Measurements from ENCODE around the gene ROCK2. TPM values are rescaled to one million over a fixed set of nuclear protein-coding genes. Genes with fewer than 3 reads are reported as not detected.

The ROCK2 gene
- total and polyA plus RNA-seq, 9 of the 15 experiments (the other 6 are each of a cell fraction or from before 2014, with no cell fraction given), result 4.9 to 30.6 (median 14.3) TPM

DNA sequence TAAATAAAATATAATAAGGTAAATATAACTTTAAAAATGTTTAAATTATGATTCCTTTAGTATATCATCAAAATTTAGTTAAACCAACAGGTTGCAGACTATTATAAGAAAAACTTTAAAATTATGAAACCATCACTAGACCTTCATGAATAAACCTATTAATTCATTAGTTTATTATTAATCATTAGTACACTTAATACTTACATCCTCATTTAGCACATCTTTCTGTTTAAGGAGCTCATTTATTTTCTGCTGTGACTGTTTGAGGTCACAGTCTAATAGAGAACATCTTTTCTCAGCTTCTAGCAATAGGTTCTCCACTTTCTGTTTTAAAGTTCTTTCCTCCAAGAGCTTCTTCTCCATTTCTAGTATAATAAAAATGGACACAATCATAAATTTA is 136.4 kb downstream of the ROCK2 start:
- H3K27ac ChIP-seq (ENCODE audit: extremely low read depth, low read depth, low read length), result no peak overlapping the region
- no peak for DNase-seq (ENCODE audit: extremely low read depth in 1 of 4, low spot score in 3 of 4)
- no peaks in the 10 kb centered on the region; a peak in 1 of 5 replicates for H3K4me1 ChIP-seq (replicated peaks in 1 of 2; ENCODE audit: control insufficient read depth in 2 of 2, insufficient read depth in 2 of 2, low read length in 2 of 2)
- H2AFZ ChIP-seq (ENCODE audit: low read depth, low read length), result no peak overlapping the region
- no peak overlapping the region for H3K4me2 ChIP-seq (ENCODE audit: insufficient read depth, low read length)
- intact Hi-C loops (cut with micrococcal nuclease) (no loop called here), in situ Hi-C loops (cut with MboI) (no loop called here)
- H3K27me3 ChIP-seq (ENCODE audit: control insufficient read depth in 2 of 2, insufficient read depth in 2 of 2, low read length in 2 of 2), result no peaks in the 10 kb centered on the region
- ChIA-PET CTCF (ENCODE audit: low intra/inter-chr PET ratio) (interaction anchor here (0.6 kb wide), 1 partner anchor 530 kb away, joined by 3 read pairs; no protein-coding TSS in a partner anchor), POLR2A (no interaction called here)
- no peaks in the 10 kb centered on the region for H3K79me2 ChIP-seq (ENCODE audit: control insufficient read depth, insufficient read depth, low read length)
- FAIRE-seq, result no peak
- H3K4me3 ChIP-seq, result no peak overlapping the region
- no peak overlapping the region for H3K9ac ChIP-seq (ENCODE audit: insufficient read depth in 1 of 2, low read depth in 2 of 2, low read length in 2 of 2)
- H4K20me1 ChIP-seq (replicated peaks; ENCODE audit: control insufficient read depth, insufficient read depth, low read length), result no peaks in the 10 kb centered on the region
- H3K9me3 ChIP-seq (replicated peaks; ENCODE audit: control insufficient read depth, insufficient read depth, low read depth, low read length), result no peaks in the 10 kb centered on the region
- peaks cover 48% of the 10 kb centered on the region; the same call in 2 of the 3 replicates for H3K36me3 ChIP-seq (ENCODE audit: control insufficient read depth, insufficient read depth, low read length)
- BruUV-seq (replicated peaks), result no TSS peak
- no peak for ATAC-seq
- H3K9me1 ChIP-seq (ENCODE audit: control insufficient read depth, insufficient read depth, low read length), result no peaks in the 10 kb centered on the region
- TF ChIP-seq DACH1 (IDR thresholded peaks at IDR 0.05; ENCODE audit: partially characterized antibody), result peak; percentile 89
- TF ChIP-seq TSC22D4 (tag; IDR thresholded peaks at IDR 0.05), result no peak
- peak; percentile 74; the same call in 1 of the 2 replicates for TF ChIP-seq ZNF232 (CRISPR knock-in tag; IDR thresholded peaks at IDR 0.05)
- no peak for TF ChIP-seq NFE2L1 (tag; IDR thresholded peaks at IDR 0.05; ENCODE audit: borderline replicate concordance, low read depth)

DNA sequence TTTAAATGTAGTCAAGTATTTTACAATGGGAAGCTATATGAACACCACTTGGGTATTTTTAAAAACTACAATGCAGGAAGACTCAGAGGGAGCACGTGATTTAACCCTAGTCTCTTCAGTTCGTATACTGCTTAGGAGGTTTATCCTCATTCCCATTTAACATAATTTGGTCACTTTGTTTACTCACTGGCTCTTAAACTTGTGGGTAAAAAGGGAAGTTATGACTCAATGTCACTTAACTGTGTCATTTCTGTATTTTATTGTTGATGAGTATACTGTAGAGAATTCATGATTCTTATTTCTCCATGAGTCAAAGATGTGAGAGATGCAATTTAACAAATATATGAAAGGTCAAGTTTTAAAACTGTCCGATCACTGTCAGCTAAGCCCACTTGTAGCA is 141.0 kb downstream of the ROCK2 start:
- in situ Hi-C loops (cut with MboI) (no loop called here), intact Hi-C loops (cut with micrococcal nuclease) (no loop called here)
- Histone ChIP-seq H3K4me1 (replicated peaks in 1 of 2; ENCODE audit: control insufficient read depth in 2 of 2, insufficient read depth in 2 of 2, low read length in 2 of 2) (no peaks in the 10 kb centered on the region; a peak in 1 of 5 replicates), H3K9me1 (ENCODE audit: control insufficient read depth, insufficient read depth, low read length) (no peaks in the 10 kb centered on the region), H3K4me3 (no peak overlapping the region), H3K9ac (ENCODE audit: insufficient read depth in 1 of 2, low read depth in 2 of 2, low read length in 2 of 2) (no peak overlapping the region), H3K9me3 (replicated peaks; ENCODE audit: control insufficient read depth, insufficient read depth, low read depth, low read length) (no peaks in the 10 kb centered on the region), H3K27ac (ENCODE audit: extremely low read depth, low read depth, low read length) (peak overlapping the region; percentile 23; the same call in 1 of the 3 replicates), H2AFZ (ENCODE audit: low read depth, low read length) (no peak overlapping the region), H3K4me2 (ENCODE audit: insufficient read depth, low read length) (no peak overlapping the region), H3K27me3 (ENCODE audit: control insufficient read depth in 2 of 2, insufficient read depth in 2 of 2, low read length in 2 of 2) (no peaks in the 10 kb centered on the region), H3K79me2 (ENCODE audit: control insufficient read depth, insufficient read depth, low read length) (no peaks in the 10 kb centered on the region), H3K36me3 (ENCODE audit: control insufficient read depth, insufficient read depth, low read length) (peaks cover 47% of the 10 kb centered on the region; the same call in 2 of the 3 replicates), H4K20me1 (replicated peaks; ENCODE audit: control insufficient read depth, insufficient read depth, low read length) (no peaks in the 10 kb centered on the region)
- ChIA-PET CTCF (ENCODE audit: low intra/inter-chr PET ratio) (no interaction called here), POLR2A (no interaction called here)
- DNase-seq (ENCODE audit: extremely low read depth in 1 of 4, low spot score in 3 of 4) (no peak), ATAC-seq (peak; percentile 29; the same call in 2 of the 3 replicates), FAIRE-seq (peak; percentile 51)
- WGBS (ENCODE audit: insufficient coverage, low coverage, missing lambda C conversion rate), result 52% methylated on average over 3 of the region's 3 CpGs
- no TSS peak for BruUV-seq (replicated peaks)
- TF ChIP-seq MEIS2 (IDR thresholded peaks at IDR 0.05; ENCODE audit: partially characterized antibody) (peak; percentile 67), ARID1B (IDR thresholded peaks at IDR 0.05) (peak; percentile 31), JUND (IDR thresholded peaks at IDR 0.05; ENCODE audit: borderline replicate concordance, low read depth, low read length) (peak; percentile 32; the same call in 1 of the 2 replicates), JUND (tag; IDR thresholded peaks at IDR 0.05; ENCODE audit: borderline replicate concordance, low read depth, low read length) (peak; percentile 61; the same call in 1 of the 3 replicates), SOX6 (IDR thresholded peaks at IDR 0.05) (peak; percentile 50; the same call in 1 of the 2 replicates), ZC3H8 (IDR thresholded peaks at IDR 0.05) (no peak), BHLHE40 (IDR thresholded peaks at IDR 0.05; ENCODE audit: low read length) (peak; percentile 63)
- TF ChIP-seq, protein P1, sequence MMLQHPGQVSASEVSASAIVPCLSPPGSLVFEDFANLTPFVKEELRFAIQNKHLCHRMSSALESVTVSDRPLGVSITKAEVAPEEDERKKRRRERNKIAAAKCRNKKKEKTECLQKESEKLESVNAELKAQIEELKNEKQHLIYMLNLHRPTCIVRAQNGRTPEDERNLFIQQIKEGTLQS (IDR thresholded peaks at IDR 0.05), result peak; percentile 72
- TF ChIP-seq, protein P1 (CRISPR knock-in tag; conservative IDR thresholded peaks at IDR 0.05), result no peak
- TF ChIP-seq, protein P2, sequence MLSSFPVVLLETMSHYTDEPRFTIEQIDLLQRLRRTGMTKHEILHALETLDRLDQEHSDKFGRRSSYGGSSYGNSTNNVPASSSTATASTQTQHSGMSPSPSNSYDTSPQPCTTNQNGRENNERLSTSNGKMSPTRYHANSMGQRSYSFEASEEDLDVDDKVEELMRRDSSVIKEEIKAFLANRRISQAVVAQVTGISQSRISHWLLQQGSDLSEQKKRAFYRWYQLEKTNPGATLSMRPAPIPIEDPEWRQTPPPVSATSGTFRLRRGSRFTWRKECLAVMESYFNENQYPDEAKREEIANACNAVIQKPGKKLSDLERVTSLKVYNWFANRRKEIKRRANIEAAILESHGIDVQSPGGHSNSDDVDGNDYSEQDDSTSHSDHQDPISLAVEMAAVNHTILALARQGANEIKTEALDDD (IDR thresholded peaks at IDR 0.05), result 0 out of 2 replicates have a peak, but pooled peaks have one; percentile 14
- TF ChIP-seq, protein P3, sequence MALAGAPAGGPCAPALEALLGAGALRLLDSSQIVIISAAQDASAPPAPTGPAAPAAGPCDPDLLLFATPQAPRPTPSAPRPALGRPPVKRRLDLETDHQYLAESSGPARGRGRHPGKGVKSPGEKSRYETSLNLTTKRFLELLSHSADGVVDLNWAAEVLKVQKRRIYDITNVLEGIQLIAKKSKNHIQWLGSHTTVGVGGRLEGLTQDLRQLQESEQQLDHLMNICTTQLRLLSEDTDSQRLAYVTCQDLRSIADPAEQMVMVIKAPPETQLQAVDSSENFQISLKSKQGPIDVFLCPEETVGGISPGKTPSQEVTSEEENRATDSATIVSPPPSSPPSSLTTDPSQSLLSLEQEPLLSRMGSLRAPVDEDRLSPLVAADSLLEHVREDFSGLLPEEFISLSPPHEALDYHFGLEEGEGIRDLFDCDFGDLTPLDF (CRISPR knock-in tag; IDR thresholded peaks at IDR 0.05), result no peak
